ENCODE measurements around the gene ITPRID1.

The ITPRID1 gene

GRCh38 chr7:31569528-31569927 lies 55.6 kb downstream of the ITPRID1 start:
- TF ChIP-seq CEBPB (IDR thresholded peaks at IDR 0.05) = no peak
- TF ChIP-seq EP300 (IDR thresholded peaks at IDR 0.05; ENCODE audit: borderline replicate concordance) = no peak
- no peak for TF ChIP-seq FOXM1 (IDR thresholded peaks at IDR 0.05; ENCODE audit: borderline replicate concordance, low read depth)
- no peak for TF ChIP-seq MAX (IDR thresholded peaks at IDR 0.05)
- TF ChIP-seq TAF1 (IDR thresholded peaks at IDR 0.05; ENCODE audit: low read depth) = no peak
- no peak for TF ChIP-seq REST (IDR thresholded peaks at IDR 0.05; ENCODE audit: low read depth)
- no peak for TF ChIP-seq EGR1 (IDR thresholded peaks at IDR 0.05)
- no peak for TF ChIP-seq TCF12 (IDR thresholded peaks at IDR 0.05; ENCODE audit: low read depth)
- no peak for TF ChIP-seq CREB1 (IDR thresholded peaks at IDR 0.05; ENCODE audit: low read depth)
- TF ChIP-seq NFIC (IDR thresholded peaks at IDR 0.05) = no peak
- no peak for TF ChIP-seq RAD21 (IDR thresholded peaks at IDR 0.05; ENCODE audit: low read depth)
- no peak for TF ChIP-seq USF1 (IDR thresholded peaks at IDR 0.05)
- TF ChIP-seq TEAD4 (IDR thresholded peaks at IDR 0.05) = no peak
- no peak for TF ChIP-seq YY1 (IDR thresholded peaks at IDR 0.05; ENCODE audit: low read depth)
- TF ChIP-seq ZBTB7A (IDR thresholded peaks at IDR 0.05; ENCODE audit: low read depth) = no peak

GRCh38 chr7:31583526-31583925 lies 69.6 kb downstream of the ITPRID1 start:
- TF ChIP-seq CEBPB (IDR thresholded peaks at IDR 0.05) (no peak), RAD21 (IDR thresholded peaks at IDR 0.05; ENCODE audit: low read depth) (no peak), MAX (IDR thresholded peaks at IDR 0.05) (no peak), REST (IDR thresholded peaks at IDR 0.05; ENCODE audit: low read depth) (no peak), YY1 (IDR thresholded peaks at IDR 0.05; ENCODE audit: low read depth) (no peak)

- TF ChIP-seq MAX (IDR thresholded peaks at IDR 0.05) (no peak), TCF12 (IDR thresholded peaks at IDR 0.05; ENCODE audit: low read depth) (no peak), ZBTB7A (IDR thresholded peaks at IDR 0.05; ENCODE audit: low read depth) (no peak), EGR1 (IDR thresholded peaks at IDR 0.05) (no peak)
Measured at GRCh38 chr7:31583942-31584341, 70.1 kb downstream of the ITPRID1 start.

GRCh38 chr7:31595390-31595789 lies 81.5 kb downstream of the ITPRID1 start:
- TF ChIP-seq EP300 (IDR thresholded peaks at IDR 0.05; ENCODE audit: borderline replicate concordance) (no peak), TEAD4 (IDR thresholded peaks at IDR 0.05) (no peak), CEBPB (IDR thresholded peaks at IDR 0.05) (no peak), RAD21 (IDR thresholded peaks at IDR 0.05; ENCODE audit: low read depth) (no peak), TAF1 (IDR thresholded peaks at IDR 0.05; ENCODE audit: low read depth) (no peak), CREB1 (IDR thresholded peaks at IDR 0.05; ENCODE audit: low read depth) (no peak), USF1 (IDR thresholded peaks at IDR 0.05) (no peak), ZBTB7A (IDR thresholded peaks at IDR 0.05; ENCODE audit: low read depth) (no peak), EGR1 (IDR thresholded peaks at IDR 0.05) (no peak), YY1 (IDR thresholded peaks at IDR 0.05; ENCODE audit: low read depth) (no peak)

- TF ChIP-seq USF1 (IDR thresholded peaks at IDR 0.05) = no peak
- no peak for TF ChIP-seq REST (IDR thresholded peaks at IDR 0.05; ENCODE audit: low read depth)
- TF ChIP-seq YY1 (IDR thresholded peaks at IDR 0.05; ENCODE audit: low read depth) = no peak
- TF ChIP-seq ZBTB7A (IDR thresholded peaks at IDR 0.05; ENCODE audit: low read depth) = no peak
- TF ChIP-seq NFIC (IDR thresholded peaks at IDR 0.05) = no peak
- no peak for TF ChIP-seq MAX (IDR thresholded peaks at IDR 0.05)
- no peak for TF ChIP-seq EGR1 (IDR thresholded peaks at IDR 0.05)
- TF ChIP-seq TAF1 (IDR thresholded peaks at IDR 0.05; ENCODE audit: low read depth) = no peak
- TF ChIP-seq TEAD4 (IDR thresholded peaks at IDR 0.05) = no peak
- TF ChIP-seq CEBPB (IDR thresholded peaks at IDR 0.05) = no peak
- no peak for TF ChIP-seq CREB1 (IDR thresholded peaks at IDR 0.05; ENCODE audit: low read depth)
- TF ChIP-seq EP300 (IDR thresholded peaks at IDR 0.05; ENCODE audit: borderline replicate concordance) = no peak
- TF ChIP-seq TCF12 (IDR thresholded peaks at IDR 0.05; ENCODE audit: low read depth) = no peak
Measured at GRCh38 chr7:31602041-31602625, 88.2 kb downstream of the ITPRID1 start.
